GM12878 (cell line): ENCODE measurements around the gene PDZRN4. TPM values are rescaled to one million over a fixed set of nuclear protein-coding genes. Genes with fewer than 3 reads are reported as not detected.

Experiments used
- ATAC-seq: fragments of 200-7000 bp; cut with Tn5 transposase; 3 replicates; pipeline ENCODE4 v1.9.1; 2020; ENCODE audit warnings: mild to moderate bottlenecking, moderate library complexity
- BruUV-seq: library from RNA; stranded (reverse); fragments of 400-500 nt; replicated peaks from 2 replicates; lab custom pipeline; 2021; lab: Mats Ljungman, UMichigan
- CTCF ChIA-PET: fragments of 300-600 bp; sonication (Branson Sonifier 250); formaldehyde crosslinking; extraction: SDS; loops from one replicate; lab custom pipeline; 2021; ENCODE audit warnings: inconsistent platforms; lab: Yijun Ruan, JAX
- POLR2A ChIA-PET: fragments of 350-600 bp; formaldehyde crosslinking; extraction: SDS; loops from one replicate; lab custom pipeline; 2021; ENCODE audit warnings: inconsistent platforms; lab: Charles Lee
- RAD21 ChIA-PET: fragments of 300-600 bp; sonication (Branson Sonifier 250); formaldehyde crosslinking; loops from one replicate; lab custom pipeline; 2023; ENCODE audit warnings: antibody characterized with exemption; ENCODE audit not compliant: unreplicated experiment; lab: Charles Lee
- SMC1A ChIA-PET: fragments of 300-600 bp; sonication (Branson Sonifier 250); formaldehyde crosslinking; loops from one replicate; lab custom pipeline; 2023; ENCODE audit not compliant: unreplicated experiment, uncharacterized antibody; lab: Charles Lee
- DNase-seq: peaks from one replicate; pipeline ENCODE4 v3.0.0-alpha.2; 2011; ENCODE audit warnings: low read depth, low spot score
- FAIRE-seq: peaks from 3 replicates; lab custom pipeline; 2011; peaks lifted over from hg19 to GRCh38; lab: Jason Lieb, UNC
- H2AFZ ChIP-seq: 2 replicates; pipeline ENCODE4 v1.6.0; 2011; ENCODE audit warnings: low read depth, low read length, control low read depth; ENCODE audit not compliant: control insufficient read depth
- H3K27ac ChIP-seq: 2 replicates; pipeline ENCODE4 v1.5.1; 2011; ENCODE audit warnings: control low read depth; ENCODE audit not compliant: control insufficient read depth, insufficient read depth
- H3K27me3 ChIP-seq, 2 experiments: replicated peaks in 1 of 2; 2 replicates each; pipeline versions ENCODE4 v1.6.0 to v1.6.1; 2011; ENCODE audit warnings: low read length in 1 of 2; ENCODE audit not compliant: control insufficient read depth in 2 of 2, insufficient read depth in 2 of 2
- H3K36me3 ChIP-seq, 2 experiments: 2 replicates each; pipeline ENCODE4 v1.5.1; 2011; ENCODE audit warnings: low read length in 1 of 2; ENCODE audit not compliant: control insufficient read depth in 2 of 2, insufficient read depth in 2 of 2
- H3K4me1 ChIP-seq: 2 replicates; pipeline ENCODE4 v1.6.1; 2011; ENCODE audit warnings: mild to moderate bottlenecking, low read length, moderate library complexity, mixed read lengths; ENCODE audit not compliant: control insufficient read depth, insufficient read depth
- H3K4me2 ChIP-seq: 2 replicates; pipeline ENCODE4 v1.6.0; 2011; ENCODE audit warnings: control low read depth; ENCODE audit not compliant: control insufficient read depth, insufficient read depth
- H3K4me3 ChIP-seq: fragments of 200-600 bp; sonication (generic); 2 replicates; pipeline ENCODE4 v1.5.1; 2016
- H3K79me2 ChIP-seq: 2 replicates; pipeline ENCODE4 v1.6.0; 2011; ENCODE audit warnings: low read length; ENCODE audit not compliant: control insufficient read depth, insufficient read depth
- H3K9ac ChIP-seq: 2 replicates; pipeline ENCODE4 v1.8.0; 2011; ENCODE audit warnings: low read length, control low read depth, mixed read lengths; ENCODE audit not compliant: control insufficient read depth, insufficient read depth
- H3K9me3 ChIP-seq: replicated peaks from 3 replicates; pipeline ENCODE4 v1.5.1; 2011; ENCODE audit warnings: mild to moderate bottlenecking, low read length; ENCODE audit not compliant: control insufficient read depth, insufficient read depth
- H4K20me1 ChIP-seq: 2 replicates; pipeline ENCODE4 v1.6.0; 2011; ENCODE audit not compliant: control insufficient read depth, insufficient read depth
- BACH1 ChIP-seq: fragments of 450-650 bp; IDR thresholded peaks from 2 replicates; pipeline ENCODE4 v1.6.1; 2017; ENCODE audit warnings: mild to moderate bottlenecking, borderline replicate concordance
- HDAC6 ChIP-seq: fragments of 200-600 bp; sonication (generic); IDR thresholded peaks from one replicate; pipeline ENCODE4 v1.8.0; 2017; ENCODE audit warnings: antibody characterized with exemption; ENCODE audit not compliant: unreplicated experiment
- HDGF ChIP-seq: fragments of 450-650 bp; IDR thresholded peaks from 2 replicates; pipeline ENCODE4 v1.6.1; 2016; ENCODE audit warnings: antibody characterized with exemption
- MXI1 ChIP-seq: fragments of 150-350 bp; IDR thresholded peaks from 2 replicates; pipeline ENCODE4 v1.6.1; 2011; ENCODE audit warnings: low read depth, mild to moderate bottlenecking, inconsistent platforms, low read length, improper control_type of control experiment
- NFIC ChIP-seq: IDR thresholded peaks from 2 replicates; pipeline ENCODE4 v1.6.1; 2012; ENCODE audit warnings: low read depth, mild to moderate bottlenecking, inconsistent platforms, low read length, moderate library complexity
- NR2C2 ChIP-seq: IDR thresholded peaks from 2 replicates; pipeline ENCODE4 v1.6.1; 2011; ENCODE audit warnings: borderline replicate concordance, low read depth; ENCODE audit not compliant: control insufficient read depth, insufficient read length
- PAX5 ChIP-seq: IDR thresholded peaks from 2 replicates; pipeline ENCODE4 v1.6.1; 2011; ENCODE audit warnings: low read depth, low read length, borderline replicate concordance
- TARDBP ChIP-seq: IDR thresholded peaks from 2 replicates; pipeline ENCODE4 v1.6.1; 2016; ENCODE audit warnings: borderline replicate concordance
- TCF12 ChIP-seq: IDR thresholded peaks from 2 replicates; pipeline ENCODE4 v1.6.1; 2011; ENCODE audit warnings: low read depth, mild to moderate bottlenecking, low read length
- WGBS: methylation state at CpG from one replicate; pipeline ENCODE4 v1.1.6; 2016; ENCODE audit warnings: low lambda C conversion rate; ENCODE audit not compliant: insufficient replicate concordance, insufficient coverage; ENCODE audit errors: missing lambda C conversion rate; 5-methylcytosine and 5-hydroxymethylcytosine counted together
- in situ Hi-C: fragments of 300-500 bp; cut with MboI; formaldehyde crosslinking; loops from 9 replicates; pipeline ENCODE4 v1.14.3; 2018; ENCODE audit warnings: mixed read lengths
- intact Hi-C: fragments of 100-400 bp; cut with micrococcal nuclease; formaldehyde crosslinking; loops from one replicate; pipeline ENCODE4 v1.14.2; 2022; ENCODE audit not compliant: unreplicated experiment
- polyA plus RNA-seq, 11 experiments: library from polyadenylated mRNA; depleted of rRNA in 4 of 11; unstranded in 6 of 11; stranded (reverse) in 5 of 11; fragments of >200 nt; fragmentation: Nextera tagmentation in 4 of 11; fragmentation: Illumina TruSeq in 1 of 11; extraction: Ambion mirVana in 4 of 11; extraction: Trizol in 1 of 11; gene quantifications; 1 replicate in 1 of 11; 2 replicates in 10 of 11; pipeline versions ENCODE4 v1.2.1 to v1.2.3, GENCODE V29; 2011 to 2016; ENCODE audit warnings: inconsistent platforms in 2 of 11, missing spikeins in 2 of 11, low read depth in 1 of 11
- total RNA-seq, 4 experiments: library from RNA; depleted of rRNA in 3 of 4; stranded (reverse); fragments of >200 nt in 3 of 4; fragmentation: Illumina TruSeq in 1 of 4; extraction: Trizol in 1 of 4; gene quantifications; 2 replicates each; pipeline versions ENCODE4 v1.2.1 to v1.2.3, GENCODE V29; 2013 to 2021
- TF ChIP-seq, protein P1 (sequence below): fragments of 450-650 bp; IDR thresholded peaks from 2 replicates; pipeline ENCODE4 v1.6.1; 2017; ENCODE audit warnings: mild to moderate bottlenecking, low read depth, inconsistent platforms; ENCODE audit not compliant: poor library complexity, severe bottlenecking
- TF ChIP-seq, protein P2 (sequence below): fragments of 150-350 bp; IDR thresholded peaks from 2 replicates; pipeline ENCODE4 v1.6.1; 2014; ENCODE audit warnings: mild to moderate bottlenecking, low read depth, low read length

The PDZRN4 gene
- total and polyA plus RNA-seq, 10 of the 15 experiments (the other 5 are each of a cell fraction or from before 2014, with no cell fraction given), result 0.03 TPM; not detected in 9

DNA sequence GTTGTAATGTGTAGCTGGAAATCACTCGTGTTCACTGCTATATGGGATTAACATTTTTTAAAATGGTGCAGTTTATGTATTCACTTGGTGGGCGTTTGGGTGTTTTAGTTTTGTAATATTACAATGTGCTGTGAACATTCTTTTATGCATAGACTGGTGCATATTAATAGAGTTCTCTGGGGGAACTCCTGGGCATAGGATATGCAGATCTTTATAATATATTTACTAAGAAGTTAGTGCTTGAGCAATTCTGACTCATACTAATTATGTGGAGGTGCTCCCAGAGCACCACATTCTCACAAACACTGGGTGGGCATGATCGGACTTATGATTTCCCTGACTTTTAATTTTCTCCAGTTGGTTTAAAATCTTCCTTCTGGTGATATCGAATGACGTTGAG lies 342.3 kb downstream of the PDZRN4 start:
- Histone ChIP-seq H3K9me3 (no peaks in the 10 kb centered on the region), H3K27ac (no peak overlapping the region), H3K9ac (no peak overlapping the region), H3K79me2 (no peaks in the 10 kb centered on the region), H3K4me1 (no peaks in the 10 kb centered on the region), H3K36me3 (no peaks in the 10 kb centered on the region), H3K4me2 (no peak overlapping the region), H2AFZ (no peak overlapping the region), H3K27me3 (no peaks in the 10 kb centered on the region), H4K20me1 (no peaks in the 10 kb centered on the region), H3K4me3 (no peak overlapping the region)
- ChIA-PET RAD21 (no interaction called here), SMC1A (no interaction called here), CTCF (no interaction called here), POLR2A (interaction anchor here (0.5 kb wide), 1 partner anchor 817 kb away, joined by 3 read pairs; no protein-coding TSS in a partner anchor)
- WGBS, result 21% methylated on average over 5 of the region's 5 CpGs
- in situ Hi-C loops, result no loop called here
- FAIRE-seq (no peak), ATAC-seq (no peak), DNase-seq (no peak)
- intact Hi-C loops, result no loop called here
- no TSS peak for BruUV-seq
- TF ChIP-seq HDGF, result no peak
- TF ChIP-seq, protein P1, sequence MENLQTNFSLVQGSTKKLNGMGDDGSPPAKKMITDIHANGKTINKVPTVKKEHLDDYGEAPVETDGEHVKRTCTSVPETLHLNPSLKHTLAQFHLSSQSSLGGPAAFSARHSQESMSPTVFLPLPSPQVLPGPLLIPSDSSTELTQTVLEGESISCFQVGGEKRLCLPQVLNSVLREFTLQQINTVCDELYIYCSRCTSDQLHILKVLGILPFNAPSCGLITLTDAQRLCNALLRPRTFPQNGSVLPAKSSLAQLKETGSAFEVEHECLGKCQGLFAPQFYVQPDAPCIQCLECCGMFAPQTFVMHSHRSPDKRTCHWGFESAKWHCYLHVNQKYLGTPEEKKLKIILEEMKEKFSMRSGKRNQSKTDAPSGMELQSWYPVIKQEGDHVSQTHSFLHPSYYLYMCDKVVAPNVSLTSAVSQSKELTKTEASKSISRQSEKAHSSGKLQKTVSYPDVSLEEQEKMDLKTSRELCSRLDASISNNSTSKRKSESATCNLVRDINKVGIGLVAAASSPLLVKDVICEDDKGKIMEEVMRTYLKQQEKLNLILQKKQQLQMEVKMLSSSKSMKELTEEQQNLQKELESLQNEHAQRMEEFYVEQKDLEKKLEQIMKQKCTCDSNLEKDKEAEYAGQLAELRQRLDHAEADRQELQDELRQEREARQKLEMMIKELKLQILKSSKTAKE, result no peak
- TF ChIP-seq NFIC, result no peak

DNA sequence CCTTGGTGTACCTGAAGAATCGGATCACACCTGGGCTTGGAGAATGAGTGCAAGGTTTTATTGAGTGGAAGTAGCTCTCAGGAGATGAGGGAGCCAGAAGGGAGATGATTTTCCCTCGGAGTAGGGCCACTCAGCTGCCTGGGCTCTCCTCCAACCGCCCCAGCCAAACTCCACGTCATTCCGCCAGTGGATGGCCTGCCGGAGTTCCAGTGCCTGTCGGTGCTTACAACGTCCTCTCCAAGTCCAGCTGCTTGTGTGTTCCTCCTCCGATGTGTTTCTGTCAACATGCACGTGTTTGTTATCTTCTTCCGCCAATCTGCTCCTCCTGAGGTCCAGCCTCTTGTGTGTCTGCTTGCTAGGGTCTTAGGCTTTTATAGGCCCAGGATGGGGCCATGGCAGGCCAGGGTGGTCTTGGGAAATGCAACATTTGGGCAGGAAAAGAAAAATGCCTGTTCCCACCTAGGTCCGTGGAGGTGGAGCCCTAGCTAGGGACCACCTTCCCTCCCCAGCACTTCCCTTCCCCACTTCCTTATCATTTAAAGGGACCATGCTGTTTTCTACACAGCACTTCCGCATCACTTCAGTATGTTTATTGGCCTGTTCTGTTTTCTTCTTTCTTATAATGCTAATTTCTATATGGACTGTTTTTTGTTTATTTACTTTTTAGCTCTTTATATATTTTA lies 343.2 kb downstream of the PDZRN4 start:
- Histone ChIP-seq H4K20me1 (no peaks in the 10 kb centered on the region), H3K9ac (no peak overlapping the region), H2AFZ (no peak overlapping the region), H3K79me2 (no peaks in the 10 kb centered on the region), H3K27ac (no peak overlapping the region), H3K27me3 (no peaks in the 10 kb centered on the region), H3K4me1 (no peaks in the 10 kb centered on the region), H3K4me2 (no peak overlapping the region), H3K4me3 (no peak overlapping the region), H3K36me3 (no peaks in the 10 kb centered on the region), H3K9me3 (no peaks in the 10 kb centered on the region)
- in situ Hi-C loops (no loop called here), intact Hi-C loops (no loop called here)
- POLR2A ChIA-PET, result no interaction called here
- RAD21 ChIA-PET, result no interaction called here
- 52% methylated on average over 13 of the region's 13 CpGs for WGBS
- SMC1A ChIA-PET, result no interaction called here
- BruUV-seq, result no TSS peak
- no peak for ATAC-seq
- no peak for FAIRE-seq
- no peak for DNase-seq
- CTCF ChIA-PET, result interaction anchor here (1.1 kb wide), 1 partner anchor 254 kb away, joined by 3 read pairs; no protein-coding TSS in a partner anchor
- TF ChIP-seq MXI1 (no peak), NR2C2 (no peak), TARDBP (no peak), HDAC6 (no peak), TCF12 (no peak), BACH1 (no peak), PAX5 (no peak)
- TF ChIP-seq, protein P2, sequence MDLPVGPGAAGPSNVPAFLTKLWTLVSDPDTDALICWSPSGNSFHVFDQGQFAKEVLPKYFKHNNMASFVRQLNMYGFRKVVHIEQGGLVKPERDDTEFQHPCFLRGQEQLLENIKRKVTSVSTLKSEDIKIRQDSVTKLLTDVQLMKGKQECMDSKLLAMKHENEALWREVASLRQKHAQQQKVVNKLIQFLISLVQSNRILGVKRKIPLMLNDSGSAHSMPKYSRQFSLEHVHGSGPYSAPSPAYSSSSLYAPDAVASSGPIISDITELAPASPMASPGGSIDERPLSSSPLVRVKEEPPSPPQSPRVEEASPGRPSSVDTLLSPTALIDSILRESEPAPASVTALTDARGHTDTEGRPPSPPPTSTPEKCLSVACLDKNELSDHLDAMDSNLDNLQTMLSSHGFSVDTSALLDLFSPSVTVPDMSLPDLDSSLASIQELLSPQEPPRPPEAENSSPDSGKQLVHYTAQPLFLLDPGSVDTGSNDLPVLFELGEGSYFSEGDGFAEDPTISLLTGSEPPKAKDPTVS, result no peak
- TF ChIP-seq, protein P1, result no peak
